Measurements from ENCODE around the gene ATP8A1.

The ATP8A1 gene

DNA sequence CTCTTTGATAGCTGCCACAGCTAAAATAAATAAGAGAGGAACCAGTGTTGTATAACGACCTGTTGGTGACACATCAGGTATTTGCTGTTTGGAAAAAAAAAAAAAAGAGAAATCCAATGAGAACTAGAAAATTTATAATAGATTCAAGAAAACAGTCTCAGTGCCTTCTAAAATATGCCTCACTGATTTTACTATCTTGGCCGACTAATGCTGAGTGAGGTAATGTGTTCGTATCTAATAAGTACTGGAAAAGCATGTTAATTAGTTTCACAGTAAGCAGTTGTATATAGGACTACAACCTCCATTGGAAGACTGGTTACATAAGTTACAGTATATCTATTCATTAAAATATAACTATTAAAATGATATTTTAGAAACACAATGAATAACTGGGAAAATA is 32.4 kb downstream of the ATP8A1 start:
- no peak for DNase-seq

DNA sequence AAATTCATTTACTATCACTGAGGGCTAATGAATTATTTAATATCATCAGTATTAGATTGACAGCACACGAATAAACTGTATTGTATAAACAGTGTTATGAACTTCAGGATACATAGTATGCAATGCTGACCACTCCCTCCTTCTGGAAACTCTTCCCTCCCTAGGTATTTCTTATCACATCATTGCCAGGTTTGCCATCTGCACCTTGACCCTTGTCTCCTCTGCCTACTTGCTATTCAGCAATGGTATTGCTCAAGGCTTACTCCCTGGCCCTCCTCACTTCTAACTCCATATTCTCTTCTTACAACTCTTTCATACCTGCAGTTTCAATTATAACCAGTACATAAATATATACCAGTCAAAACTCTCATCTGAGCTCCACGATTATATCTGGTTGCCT is 38.9 kb downstream of the ATP8A1 start:
- DNase-seq, result no peak

DNA sequence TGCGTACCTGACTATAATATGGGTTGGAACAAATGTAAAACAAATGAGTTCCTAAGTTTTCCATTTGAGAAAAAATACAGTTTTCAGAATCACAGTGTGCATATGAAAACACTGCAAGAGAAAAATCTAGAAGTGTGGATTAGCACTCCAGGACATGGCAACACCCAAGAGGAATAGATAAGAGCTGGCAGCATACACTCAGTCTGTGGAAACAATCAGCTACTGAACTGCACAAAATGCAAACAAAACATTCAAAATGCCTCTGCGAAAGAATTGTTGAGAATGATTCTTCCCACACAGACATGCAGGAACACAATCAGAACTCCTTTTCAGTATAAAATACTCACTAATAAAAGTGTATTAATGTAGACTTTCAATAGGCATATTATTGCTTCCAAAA is 39.9 kb downstream of the ATP8A1 start:
- no peak for DNase-seq

DNA sequence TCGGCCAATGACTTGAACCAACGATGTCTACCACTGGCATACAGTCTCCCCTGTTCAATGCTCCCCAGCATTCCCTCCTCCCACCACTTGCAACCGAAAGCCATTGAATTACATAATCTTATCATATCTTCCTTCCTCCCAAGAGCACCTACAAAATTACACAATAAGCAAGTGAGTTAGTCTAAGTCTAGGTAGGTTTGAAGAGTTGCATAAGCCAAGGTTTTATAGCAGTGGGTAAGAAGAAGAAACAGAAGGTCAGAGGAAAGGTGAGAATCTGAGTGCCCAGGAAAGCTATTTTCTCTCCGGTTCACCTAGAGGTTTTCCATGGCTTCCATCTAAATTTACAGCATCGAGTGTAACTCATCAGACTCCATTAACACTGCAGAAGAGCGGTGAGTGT is 40.3 kb downstream of the ATP8A1 start:
- no peak for DNase-seq

DNA sequence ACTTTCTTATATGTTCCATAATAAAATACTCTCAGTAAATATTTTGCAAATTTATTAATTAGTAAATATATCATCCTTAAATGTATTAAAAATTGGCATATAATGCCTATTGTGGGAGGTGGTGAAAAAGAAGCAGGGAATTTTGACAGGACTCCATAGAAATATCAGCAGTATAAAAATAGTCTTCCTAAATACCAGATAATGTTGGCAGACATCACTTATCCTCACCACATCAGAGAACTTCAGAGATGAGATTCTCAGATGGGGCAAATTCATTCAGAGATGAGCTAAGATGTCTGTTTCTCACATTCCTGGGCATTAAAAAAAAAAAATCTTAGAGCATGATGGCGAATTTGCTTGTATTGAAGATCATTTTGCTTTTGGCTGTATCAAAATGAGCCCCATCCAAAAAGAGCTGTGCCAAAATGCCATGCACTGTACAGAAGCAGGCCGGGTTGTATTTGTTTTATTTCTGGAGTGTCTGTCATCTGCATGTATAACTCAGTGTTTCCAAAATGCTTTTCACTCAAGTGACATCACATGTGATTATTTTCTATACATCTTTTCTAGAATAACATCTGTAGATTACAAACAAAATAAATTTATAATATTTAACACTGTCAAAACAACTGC is 41.7 kb downstream of the ATP8A1 start:
- no peak for DNase-seq

DNA sequence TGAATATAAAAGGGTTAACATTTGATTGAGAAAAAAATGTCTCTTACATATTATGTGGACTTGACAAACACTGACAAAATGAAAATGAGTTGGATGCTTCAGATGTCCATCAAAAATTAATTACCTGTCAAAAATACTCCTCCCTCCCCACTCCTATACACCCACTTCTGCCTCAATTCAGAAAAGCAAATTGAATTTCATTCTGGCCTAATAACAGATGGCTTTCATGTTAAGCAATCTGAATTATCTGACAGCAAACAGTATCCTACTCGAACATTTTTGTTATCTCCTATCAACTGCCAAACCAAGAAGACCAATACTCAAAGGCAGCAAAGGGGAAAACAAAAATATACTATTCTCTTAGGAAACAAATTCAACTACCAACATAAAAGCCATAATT is 44.0 kb downstream of the ATP8A1 start:
- no peak for DNase-seq

DNA sequence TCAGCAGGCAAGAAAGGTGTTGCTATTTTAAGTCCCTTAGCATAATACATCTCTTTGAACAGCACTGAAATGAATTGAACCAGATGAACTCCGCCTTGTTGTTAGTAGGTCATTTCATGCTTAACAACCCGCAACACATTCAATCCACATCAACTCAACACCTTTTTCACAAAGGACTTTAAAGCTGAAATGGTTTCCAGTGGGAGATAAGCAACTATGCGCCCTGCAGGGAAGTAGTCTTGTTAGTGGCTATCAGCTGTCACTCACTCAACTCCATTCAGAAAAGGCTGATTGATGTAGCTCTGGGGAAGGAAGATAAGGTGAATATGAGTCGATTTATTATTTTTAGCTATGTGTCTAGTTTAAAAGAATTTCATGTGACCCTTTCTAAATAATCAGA is 46.0 kb downstream of the ATP8A1 start:
- no peak for DNase-seq

DNA sequence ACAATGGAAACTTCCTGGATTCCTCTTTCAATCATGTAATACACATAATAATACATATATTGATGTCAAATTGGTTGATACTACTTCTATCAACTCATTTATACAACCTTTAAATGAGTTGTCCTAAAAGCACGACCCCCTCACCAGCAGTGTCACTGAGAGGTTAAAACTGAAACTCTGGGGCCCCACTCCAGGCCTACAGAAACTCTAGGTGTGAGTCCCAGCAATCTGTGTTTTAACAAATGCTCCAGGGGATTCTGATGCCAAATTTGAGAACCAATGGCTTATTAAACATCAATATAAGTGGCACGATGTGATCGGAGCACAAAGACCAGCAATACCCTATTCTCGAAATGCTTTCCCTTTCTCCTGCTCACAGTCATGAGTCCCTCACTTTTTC is 47.9 kb downstream of the ATP8A1 start:
- no peak for DNase-seq

DNA sequence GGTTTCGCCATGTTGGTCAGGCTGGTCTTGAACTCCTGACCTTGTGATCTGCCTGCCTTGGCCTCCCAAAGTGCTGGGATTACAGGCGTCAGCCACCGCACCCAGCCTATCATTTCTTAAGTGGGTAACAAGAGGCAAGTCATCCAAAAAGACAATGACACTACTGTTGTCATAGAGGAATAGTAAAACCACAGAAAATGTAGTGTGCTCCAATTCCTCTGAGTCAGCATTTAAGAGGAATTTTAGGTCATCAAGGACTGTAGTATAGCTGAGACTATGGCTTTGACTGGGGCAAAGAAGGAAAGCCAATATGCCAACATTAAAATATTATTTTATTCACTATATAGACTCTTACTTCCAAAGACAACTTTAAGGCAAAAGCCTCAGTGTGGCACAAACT is 48.4 kb downstream of the ATP8A1 start:
- DNase-seq, result no peak

DNA sequence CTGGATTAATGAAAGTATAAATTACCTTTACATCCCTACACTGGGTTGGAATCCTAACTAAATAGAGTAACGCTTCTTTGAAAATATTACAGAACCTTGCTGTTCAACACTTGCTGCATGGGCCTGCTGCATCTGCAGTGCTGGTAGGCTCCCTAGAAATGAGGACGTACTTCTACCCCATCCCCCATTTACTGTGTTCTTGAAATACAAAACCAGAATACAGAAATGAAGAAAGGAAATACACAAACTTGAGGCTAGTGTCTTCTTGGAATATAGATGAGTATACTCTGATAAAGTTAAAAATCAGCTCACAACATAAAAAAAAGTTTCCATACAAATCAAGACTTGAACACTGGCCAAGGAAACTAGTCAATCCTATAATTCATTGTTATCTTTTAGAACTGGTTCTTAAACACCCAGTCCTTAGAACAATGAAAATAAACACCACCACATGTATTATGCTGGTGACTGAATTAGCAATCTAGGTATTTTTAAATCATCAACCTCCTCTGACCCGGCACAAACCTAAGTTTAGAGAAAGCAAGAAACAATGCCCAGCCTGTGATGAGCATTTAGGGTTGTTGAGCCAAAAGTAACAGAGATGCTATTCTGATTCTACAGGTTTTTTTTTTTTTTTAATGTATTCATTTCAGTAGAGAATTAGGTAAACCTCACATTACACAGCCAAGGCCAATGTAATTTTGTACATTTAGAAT is 49.7 kb downstream of the ATP8A1 start:
- no peak for DNase-seq

DNA sequence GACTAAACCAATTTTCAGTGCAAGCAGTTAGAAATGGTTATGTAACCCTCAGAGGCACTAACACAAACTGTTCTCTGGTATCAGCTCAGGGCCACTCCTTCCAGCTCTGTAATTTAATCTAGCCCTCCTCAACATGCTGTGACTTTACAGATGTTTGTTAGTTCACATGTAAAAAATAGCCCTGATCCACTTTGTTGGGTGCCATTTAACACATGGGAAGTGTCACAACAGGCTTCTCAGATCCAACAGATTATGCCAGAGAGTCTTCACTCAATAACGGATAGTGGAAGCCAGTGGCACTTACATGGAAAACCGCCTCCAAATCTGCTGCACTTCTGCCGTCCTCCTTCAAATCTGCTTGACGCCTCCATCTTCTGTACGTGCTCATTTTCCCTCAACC is 51.6 kb downstream of the ATP8A1 start:
- no peak for DNase-seq

DNA sequence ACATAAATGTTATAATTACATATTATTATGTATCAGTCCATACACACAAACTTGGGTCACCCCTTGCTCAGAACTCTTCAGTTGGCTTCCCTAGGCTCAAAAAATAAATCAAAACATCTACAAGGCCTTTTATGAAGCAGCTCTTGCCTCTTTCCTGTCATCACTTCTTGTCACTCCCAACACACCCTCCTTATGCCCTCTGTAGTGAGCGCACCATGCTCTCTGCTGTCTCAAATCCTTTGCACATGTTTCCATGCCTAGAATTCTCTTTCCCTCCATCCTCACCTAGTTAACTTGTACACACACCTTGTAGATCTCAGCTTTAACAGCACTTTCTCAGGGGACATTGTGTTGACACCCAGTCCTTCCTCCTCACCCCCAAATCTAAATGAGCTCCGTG is 53.0 kb downstream of the ATP8A1 start:
- DNase-seq, result no peak

DNA sequence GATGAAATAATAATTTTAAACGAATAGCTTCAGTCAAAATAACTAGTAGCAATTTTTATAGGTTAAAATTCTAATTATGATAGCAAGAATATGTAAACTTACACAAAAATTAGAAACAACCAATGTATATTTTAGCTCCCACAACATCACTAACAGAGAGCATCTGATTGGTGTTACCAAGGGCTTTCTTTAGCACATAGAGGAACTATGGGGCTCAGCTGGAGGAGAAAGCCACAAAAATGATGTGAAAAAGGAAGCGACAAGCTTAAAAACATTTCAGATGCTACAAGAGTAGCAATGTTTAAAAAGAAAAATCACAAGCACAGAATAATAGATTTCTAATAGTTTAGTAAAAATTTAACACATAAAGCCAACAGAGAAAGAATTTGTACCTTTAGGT is 56.3 kb downstream of the ATP8A1 start:
- no peak for DNase-seq

DNA sequence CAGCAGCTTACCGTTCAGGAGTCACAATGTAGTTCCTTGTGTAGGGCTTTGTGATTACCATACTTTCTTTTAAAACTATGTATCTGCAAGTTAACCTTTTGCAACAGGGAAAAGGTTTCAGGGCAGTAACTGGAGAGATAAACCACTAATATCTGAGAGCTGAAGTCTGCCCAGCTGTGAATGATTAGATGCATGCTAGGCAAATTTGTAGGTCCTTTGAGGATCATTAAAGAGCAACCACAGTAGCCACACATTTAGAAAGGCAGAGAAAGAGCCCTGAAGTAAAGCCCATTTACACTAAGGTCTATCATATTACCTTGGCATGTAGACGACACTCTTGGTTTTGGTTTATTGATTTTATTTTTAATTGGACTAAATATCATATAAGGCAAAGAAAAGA is 60.0 kb downstream of the ATP8A1 start:
- DNase-seq, result no peak

DNA sequence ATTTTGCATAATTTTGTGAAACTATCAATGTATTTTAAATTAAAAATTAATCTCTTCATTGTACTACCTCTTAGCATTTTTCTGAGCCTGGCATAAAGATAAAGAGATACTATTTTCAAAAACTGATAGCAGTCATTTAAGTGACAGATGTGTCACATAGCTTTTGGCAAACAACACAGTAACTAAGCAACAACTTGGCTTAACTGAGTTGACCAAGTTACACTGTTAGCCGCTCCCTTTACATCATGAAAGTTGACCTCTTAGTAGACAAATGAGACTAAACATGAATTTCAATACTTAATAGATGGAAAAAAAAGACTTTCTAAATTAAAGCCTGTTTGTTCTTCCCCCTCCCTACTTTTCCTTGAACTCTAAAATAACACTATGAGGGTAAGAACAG is 62.0 kb downstream of the ATP8A1 start:
- no peak for DNase-seq

DNA sequence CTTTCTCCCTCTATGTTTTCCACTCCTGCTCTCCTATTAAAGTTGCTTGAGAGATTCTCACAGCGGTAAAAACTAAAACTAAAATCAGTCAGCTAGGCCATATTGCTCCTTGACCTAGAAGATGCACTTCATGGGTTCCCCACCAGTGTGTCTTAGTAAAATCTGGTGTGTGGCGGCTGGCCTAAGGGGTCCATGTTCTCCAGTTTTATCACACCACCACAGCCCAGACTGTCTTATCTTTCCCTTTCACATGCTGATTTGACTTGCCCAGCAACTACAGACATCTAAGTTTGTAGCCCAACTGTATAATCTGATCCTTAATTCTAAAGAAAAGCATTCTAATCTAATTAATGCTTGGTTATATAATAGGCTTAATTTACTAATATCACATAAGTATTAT is 68.0 kb downstream of the ATP8A1 start:
- DNase-seq, result no peak

DNA sequence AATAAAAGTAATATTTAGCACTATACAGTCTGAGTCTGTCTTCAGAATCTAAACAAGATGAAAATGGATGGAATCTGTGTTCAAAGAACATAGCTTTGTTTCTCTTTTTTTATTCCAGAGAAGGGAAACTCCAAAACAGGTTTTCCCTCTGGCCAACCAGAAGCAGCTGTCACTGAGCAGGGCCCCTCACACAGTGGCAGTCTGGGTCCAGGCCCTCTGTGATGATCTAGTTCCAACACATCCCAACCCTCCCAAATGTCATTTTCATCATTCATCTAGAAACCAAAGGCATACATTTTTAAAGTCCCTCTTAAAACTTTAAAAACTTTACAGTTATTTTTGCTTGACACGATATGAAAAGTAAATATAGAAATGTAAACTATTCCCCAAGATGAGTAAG is 70.1 kb downstream of the ATP8A1 start:
- DNase-seq, result no peak

DNA sequence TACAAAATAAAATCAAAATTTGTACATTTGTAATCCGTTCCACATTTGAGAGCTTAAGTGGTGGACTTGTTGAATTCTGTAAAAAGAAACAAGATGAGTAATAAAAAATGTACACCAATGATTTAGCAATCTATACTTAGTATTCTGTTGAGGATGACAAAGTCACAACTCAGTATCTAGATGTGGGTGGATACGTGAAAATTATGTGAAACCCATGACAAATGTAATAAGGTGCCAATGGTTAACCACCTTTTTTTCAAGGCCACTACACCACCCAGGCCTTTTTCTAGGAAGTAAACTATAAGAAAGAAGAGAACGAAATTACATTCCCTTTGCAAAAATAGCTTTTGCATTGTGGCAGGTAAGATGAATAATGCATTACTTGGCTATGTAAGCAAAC is 77.0 kb downstream of the ATP8A1 start:
- no peak for DNase-seq

DNA sequence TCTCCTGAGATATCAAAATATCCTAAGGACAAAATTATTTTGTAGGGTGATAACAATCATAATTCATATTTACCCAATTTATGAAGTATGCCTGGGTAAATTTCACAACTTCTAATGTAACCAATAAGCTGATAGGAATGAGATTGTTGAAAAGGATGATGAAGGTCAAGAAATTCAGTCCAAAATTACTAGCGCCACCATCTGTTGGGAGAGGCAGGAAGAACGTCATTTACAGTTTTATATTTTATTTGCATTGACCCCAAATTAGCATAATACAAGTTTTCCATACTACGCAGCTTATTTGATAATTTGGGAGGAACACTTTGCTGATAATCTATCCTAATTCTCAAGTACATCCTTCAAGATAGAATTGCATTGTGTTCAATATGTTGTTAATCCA is 78.7 kb downstream of the ATP8A1 start:
- no peak for DNase-seq

DNA sequence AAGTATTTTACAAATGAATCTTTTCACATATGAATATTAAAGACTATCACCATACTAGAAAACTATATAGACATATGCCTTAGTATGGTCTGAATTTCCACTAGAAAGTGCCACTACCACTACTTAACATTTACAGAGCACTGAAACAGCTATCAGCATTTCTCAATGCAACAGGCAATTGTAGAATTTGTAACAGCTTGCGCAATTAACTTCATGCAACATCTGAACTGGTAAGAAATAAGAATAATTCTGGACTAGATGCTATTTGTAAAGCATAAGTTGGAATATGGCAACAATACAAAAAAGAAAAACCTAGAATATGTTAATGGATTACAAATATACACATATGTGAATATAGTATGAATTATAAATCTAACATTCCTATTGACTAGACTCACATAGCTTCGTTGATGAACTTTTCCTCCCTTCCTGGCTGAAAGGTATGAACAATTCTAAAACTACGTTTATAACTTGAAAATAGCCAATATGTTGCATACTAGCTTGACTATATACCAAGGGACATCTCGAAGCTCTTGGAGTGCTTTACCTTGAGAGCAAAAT is 82.0 kb downstream of the ATP8A1 start:
- no peak for DNase-seq

DNA sequence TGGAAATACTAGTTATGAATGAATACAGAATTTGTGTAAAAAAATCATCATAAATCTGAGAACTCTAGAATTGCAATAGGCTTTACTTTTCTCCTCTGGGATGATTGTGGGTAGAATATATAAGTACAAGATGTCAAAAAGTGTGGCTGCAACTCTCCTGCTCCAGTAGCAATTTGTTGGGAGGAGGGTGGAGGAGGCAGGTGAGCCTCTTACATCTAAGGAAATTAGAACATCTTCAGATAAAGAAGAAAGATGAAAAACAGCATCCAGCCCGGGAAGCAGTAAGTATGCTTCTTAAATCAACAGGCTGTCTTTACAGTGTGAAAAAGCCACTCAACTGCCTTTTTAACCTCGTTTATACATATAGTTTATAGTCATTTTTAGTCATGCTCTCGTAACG is 83.7 kb downstream of the ATP8A1 start:
- DNase-seq, result no peak

DNA sequence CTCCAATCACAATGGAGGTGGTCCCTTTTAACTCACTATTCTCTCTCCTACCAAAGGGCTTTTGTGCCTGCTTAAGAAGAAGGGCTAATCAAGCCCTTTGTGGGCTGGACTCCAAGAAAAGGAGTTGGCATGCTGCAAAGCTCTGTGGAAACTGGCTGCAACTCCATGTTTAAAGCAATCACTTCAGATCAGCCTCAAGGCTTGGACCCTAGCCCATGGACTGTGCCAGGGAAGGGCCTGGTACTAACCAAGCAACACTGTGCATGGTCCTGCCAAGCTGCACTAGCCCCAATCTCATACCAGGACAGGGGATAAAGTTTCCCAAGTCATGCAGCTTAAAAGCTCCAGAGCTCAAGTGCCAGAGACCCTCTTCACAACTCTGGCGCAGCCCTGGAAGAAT is 86.7 kb downstream of the ATP8A1 start:
- no peak for DNase-seq

DNA sequence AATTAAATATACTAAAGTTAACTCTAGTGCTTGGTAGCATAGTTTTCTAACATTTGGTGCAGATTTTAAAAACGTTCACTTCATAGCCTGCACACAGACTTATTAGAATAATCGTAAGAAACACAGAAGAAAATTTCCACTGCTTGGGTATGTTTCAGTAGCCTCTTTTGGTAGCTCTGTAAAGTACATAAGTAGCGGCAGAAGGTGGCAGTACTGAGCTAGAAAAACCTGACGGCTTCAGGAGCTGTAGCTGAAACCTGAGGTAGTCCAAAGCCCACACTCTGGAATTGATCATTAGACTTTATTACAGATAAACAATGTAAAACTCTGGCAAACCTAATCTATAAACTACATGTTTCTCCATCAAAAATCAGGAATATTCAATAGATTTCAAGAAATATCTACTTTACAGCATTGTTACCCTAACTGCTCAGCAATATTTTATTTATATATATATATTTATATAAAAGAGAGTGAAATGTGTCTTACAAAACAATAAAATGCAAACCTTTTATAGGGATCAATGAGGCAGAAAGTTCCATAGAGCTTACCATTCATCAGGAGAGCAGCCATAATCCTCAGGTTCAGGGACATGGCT is 88.2 kb downstream of the ATP8A1 start:
- DNase-seq, result peak; percentile 71

DNA sequence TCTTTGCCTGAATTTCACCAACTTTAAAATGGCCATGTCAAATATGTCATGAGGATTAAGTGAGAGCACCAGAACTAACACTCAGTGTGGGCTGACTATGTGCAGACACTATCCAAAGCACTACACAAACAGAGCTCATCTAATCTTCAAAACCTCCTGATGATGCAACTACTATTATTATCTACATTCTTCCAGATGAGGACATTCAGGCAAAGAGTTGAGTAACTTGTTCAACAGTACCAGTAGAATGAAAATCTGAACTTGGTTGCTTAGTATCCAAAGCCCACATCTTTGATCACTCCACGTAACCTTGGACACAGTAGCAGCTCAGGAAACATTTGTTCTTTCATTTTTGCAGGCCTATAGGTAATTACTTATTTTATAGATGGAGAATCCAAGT is 90.1 kb downstream of the ATP8A1 start:
- no peak for DNase-seq

DNA sequence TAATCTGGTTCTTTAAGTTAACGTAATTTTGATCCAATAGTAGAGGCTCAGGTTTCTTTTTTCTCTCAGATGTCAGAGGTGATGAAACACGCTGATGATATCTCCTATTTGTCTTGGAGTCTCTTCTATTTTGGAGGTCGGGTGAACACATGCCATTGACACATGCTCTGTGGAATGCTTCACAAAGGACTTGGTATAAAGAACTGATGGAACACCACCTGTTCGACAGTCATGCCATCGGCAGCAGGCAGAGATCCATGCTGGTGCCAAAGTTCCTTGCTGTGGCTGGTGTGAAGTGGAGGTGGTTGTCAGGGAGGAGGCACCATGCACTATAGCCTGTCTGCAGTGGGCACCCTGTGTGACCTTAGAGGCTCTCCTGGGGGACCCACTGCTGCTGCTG is 94.9 kb downstream of the ATP8A1 start:
- no peak for DNase-seq
